Measurements from ENCODE around the gene UBE2QL1. TPM values are rescaled to one million over a fixed set of nuclear protein-coding genes. Genes with fewer than 3 reads are reported as not detected.

The UBE2QL1 gene
- total RNA-seq, 1 experiment from 2014 or later: 0.11 TPM

- H4K8ac ChIP-seq (replicated peaks; ENCODE audit: insufficient read length, low read depth, low read length): no peak overlapping the region
- no peak overlapping the region for H3K27ac ChIP-seq (ENCODE audit: insufficient read length, low read depth, low read length)
- H3K18ac ChIP-seq (ENCODE audit: insufficient read length, low read depth, low read length): no peak overlapping the region
- no peak overlapping the region for H3K9ac ChIP-seq (ENCODE audit: extremely low read depth, insufficient read length, low read length)
- H4K20me1 ChIP-seq (ENCODE audit: control insufficient read depth, insufficient read depth, insufficient read length): no peaks in the 10 kb centered on the region
- H3K4me3 Mint-ChIP-seq: no peak overlapping the region
- H2AFZ ChIP-seq (ENCODE audit: low read length): no peak overlapping the region
- H3K4me1 ChIP-seq (ENCODE audit: insufficient read depth, low read length): peaks cover 6% of the 10 kb centered on the region
- no peak overlapping the region for H4K5ac ChIP-seq (ENCODE audit: insufficient read length, low read depth, low read length)
- H3K27me3 ChIP-seq (ENCODE audit: insufficient read depth, low read length): no peaks in the 10 kb centered on the region; the same call in 1 of the 2 replicates
- no peak overlapping the region for H3K56ac ChIP-seq (ENCODE audit: insufficient read length, low read depth, low read length)
- H2BK20ac ChIP-seq (ENCODE audit: low read depth, low read length, poor library complexity, severe bottlenecking): no peak overlapping the region
- peaks cover 14 to 16% of the 10 kb centered on the region in 2 experiments for H3K4me1 Mint-ChIP-seq
- no peak for DNase-seq
- TF ChIP-seq CTCF (conservative IDR thresholded peaks at IDR 0.05): no peak
- H2BK120ac ChIP-seq (ENCODE audit: low read depth, low read length, poor library complexity, severe bottlenecking): no peak overlapping the region
- H2BK15ac ChIP-seq (ENCODE audit: low read depth, low read length): no peak overlapping the region
- H2BK5ac ChIP-seq (ENCODE audit: insufficient read length, low read length): no peak overlapping the region
- H4K91ac ChIP-seq (ENCODE audit: insufficient read length, low read depth, low read length): no peak overlapping the region
- H3K27ac Mint-ChIP-seq: no peak overlapping the region
- no peaks in the 10 kb centered on the region for H3K79me1 ChIP-seq (ENCODE audit: insufficient read depth, low read depth, low read length, poor library complexity, severe bottlenecking)
- H2AK5ac ChIP-seq (ENCODE audit: insufficient read length, low read length): no peak overlapping the region
- H3K23me2 ChIP-seq (ENCODE audit: insufficient read length, low read depth, low read length, poor library complexity, severe bottlenecking): no peaks in the 10 kb centered on the region
- H3K9me3 ChIP-seq (ENCODE audit: control insufficient read depth, low read depth, low read length): no peaks in the 10 kb centered on the region
- H3K4ac ChIP-seq (ENCODE audit: low read depth, low read length): no peak overlapping the region
- H2BK12ac ChIP-seq (ENCODE audit: insufficient read length, low read depth, low read length): no peak overlapping the region
- H3K36me3 Mint-ChIP-seq (ENCODE audit: insufficient read depth in 1 of 3, low read depth in 3 of 3): no peaks in the 10 kb centered on the region
- no peaks in the 10 kb centered on the region for H3K79me2 ChIP-seq (ENCODE audit: insufficient read depth, low read length)
- no peak overlapping the region for H3K14ac ChIP-seq (ENCODE audit: insufficient read depth, low read length)
- no CpG with 5 or more reads among the region's 8 CpGs for WGBS (ENCODE audit: extremely low coverage, insufficient read length, low lambda C conversion rate)
- H3K4me2 ChIP-seq (ENCODE audit: insufficient read depth, insufficient read length, low read length): no peak overlapping the region
- no peaks in the 10 kb centered on the region for H3K9me3 Mint-ChIP-seq
- no peak overlapping the region for H3T11ph ChIP-seq (ENCODE audit: low read length)
- H3K23ac ChIP-seq (ENCODE audit: insufficient read length, low read depth, low read length): no peak overlapping the region
- H3K27me3 Mint-ChIP-seq (ENCODE audit: low read depth): peaks cover 48% of the 10 kb centered on the region
Measured at GRCh38 chr5:6495433-6496206, 47.0 kb downstream of the UBE2QL1 start.
